ENCODE data around the gene HSPB2.

HSPB2 gene

DNA sequence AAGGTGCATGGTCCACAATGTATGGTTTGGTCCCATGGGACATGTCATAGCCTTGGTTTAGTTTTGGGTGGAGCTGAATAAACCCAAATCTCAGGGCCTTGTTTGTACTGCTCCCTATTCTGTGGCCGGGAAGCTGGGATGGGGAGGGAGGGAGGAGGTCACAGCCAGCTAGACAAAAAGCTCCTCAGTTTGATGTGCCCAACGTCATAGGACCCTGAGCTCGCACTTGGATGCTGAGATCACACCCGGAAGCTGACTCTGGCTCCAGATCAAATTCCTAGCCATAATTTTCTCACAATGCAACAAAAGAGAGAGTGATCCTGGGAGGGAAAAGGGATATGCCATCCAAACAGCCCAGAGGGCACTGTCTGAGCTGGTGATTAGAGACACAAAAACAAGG, 1.5 kb downstream of the HSPB2 start:
- H3K4me3 ChIP-seq (replicated peaks; ENCODE audit: low read depth, low read length) = no peak overlapping the region
- peak; percentile 88 for DNase-seq (ENCODE audit: low read depth)
- TF ChIP-seq, protein P1, sequence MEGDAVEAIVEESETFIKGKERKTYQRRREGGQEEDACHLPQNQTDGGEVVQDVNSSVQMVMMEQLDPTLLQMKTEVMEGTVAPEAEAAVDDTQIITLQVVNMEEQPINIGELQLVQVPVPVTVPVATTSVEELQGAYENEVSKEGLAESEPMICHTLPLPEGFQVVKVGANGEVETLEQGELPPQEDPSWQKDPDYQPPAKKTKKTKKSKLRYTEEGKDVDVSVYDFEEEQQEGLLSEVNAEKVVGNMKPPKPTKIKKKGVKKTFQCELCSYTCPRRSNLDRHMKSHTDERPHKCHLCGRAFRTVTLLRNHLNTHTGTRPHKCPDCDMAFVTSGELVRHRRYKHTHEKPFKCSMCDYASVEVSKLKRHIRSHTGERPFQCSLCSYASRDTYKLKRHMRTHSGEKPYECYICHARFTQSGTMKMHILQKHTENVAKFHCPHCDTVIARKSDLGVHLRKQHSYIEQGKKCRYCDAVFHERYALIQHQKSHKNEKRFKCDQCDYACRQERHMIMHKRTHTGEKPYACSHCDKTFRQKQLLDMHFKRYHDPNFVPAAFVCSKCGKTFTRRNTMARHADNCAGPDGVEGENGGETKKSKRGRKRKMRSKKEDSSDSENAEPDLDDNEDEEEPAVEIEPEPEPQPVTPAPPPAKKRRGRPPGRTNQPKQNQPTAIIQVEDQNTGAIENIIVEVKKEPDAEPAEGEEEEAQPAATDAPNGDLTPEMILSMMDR (IDR thresholded peaks at IDR 0.05; ENCODE audit: low read length, missing control alignments) = no peak

GRCh38 chr11:111916768-111917167, 4.2 kb downstream of the HSPB2 start:
- TF ChIP-seq, protein P1 (IDR thresholded peaks at IDR 0.05; ENCODE audit: low read length, missing control alignments) = no peak
- H3K4me3 ChIP-seq (replicated peaks; ENCODE audit: low read depth, low read length) = no peak overlapping the region
- DNase-seq (ENCODE audit: low read depth) = no peak

DNA sequence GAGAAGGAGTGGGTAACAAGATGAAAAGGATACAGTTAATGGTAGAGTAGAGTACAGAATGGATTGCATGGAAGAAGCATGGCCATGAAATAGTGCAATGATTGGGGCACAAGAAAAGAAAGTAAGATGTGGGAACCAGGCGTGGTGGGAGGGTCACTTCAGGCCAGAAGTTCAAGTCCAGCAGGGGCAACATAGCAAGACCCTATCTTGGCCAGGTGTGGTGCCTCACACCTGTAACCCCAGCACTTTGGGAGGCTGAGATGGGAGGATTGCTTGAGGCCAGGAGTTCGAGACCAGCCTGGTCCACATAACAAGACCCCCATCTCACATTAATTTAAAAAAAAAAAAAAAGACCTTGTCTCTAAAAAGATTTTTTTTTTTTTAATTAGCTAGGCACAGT, 4.8 kb downstream of the HSPB2 start:
- DNase-seq (ENCODE audit: low read depth) = no peak
- no peak overlapping the region for H3K4me3 ChIP-seq (replicated peaks; ENCODE audit: low read depth, low read length)
- TF ChIP-seq, protein P1 (IDR thresholded peaks at IDR 0.05; ENCODE audit: low read length, missing control alignments) = no peak

DNA sequence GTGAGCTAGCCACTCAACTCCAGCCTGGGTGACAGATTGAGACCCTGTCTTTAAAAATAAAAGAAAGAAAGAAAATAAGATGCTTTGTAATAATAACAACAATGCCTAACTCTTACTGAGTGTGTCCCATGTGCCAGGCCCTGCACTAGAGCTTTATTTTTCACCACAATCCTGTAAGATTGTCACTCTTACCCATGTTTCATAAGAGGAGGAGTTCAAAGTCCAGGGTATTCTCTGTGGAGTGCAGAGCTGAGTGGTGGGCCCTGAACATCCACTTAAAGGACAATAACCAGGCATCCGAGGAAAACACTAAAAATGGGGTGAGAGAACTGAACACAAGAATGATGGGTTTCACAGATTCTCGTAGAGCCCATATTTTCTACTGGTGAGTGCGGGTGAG, 5.3 kb downstream of the HSPB2 start:
- DNase-seq (ENCODE audit: low read depth) = no peak
- TF ChIP-seq, protein P1 (IDR thresholded peaks at IDR 0.05; ENCODE audit: low read length, missing control alignments) = no peak

GRCh38 chr11:111918390-111919256, 6.1 kb downstream of the HSPB2 start, which contains the start of gene C11orf52:
Gene C11orf52 (plus strand): TSS chr11:111918913. CDS start chr11:111918973, 60 bp downstream.
- TF ChIP-seq, protein P1 (IDR thresholded peaks at IDR 0.05; ENCODE audit: low read length, missing control alignments) = no peak
- peak; percentile 34 for DNase-seq (ENCODE audit: low read depth)
- no peak within 1 kb of the TSS for H3K4me3 ChIP-seq (replicated peaks; ENCODE audit: low read depth, low read length)

More for the DNA sequence above, 5.3 kb downstream of the HSPB2 start:
- H3K4me3 ChIP-seq (replicated peaks; ENCODE audit: low read depth, low read length) = no peak overlapping the region

GRCh38 chr11:111920908-111921307, 8.4 kb downstream of the HSPB2 start:
- no peak for DNase-seq (ENCODE audit: low read depth)
- no peak overlapping the region for H3K4me3 ChIP-seq (replicated peaks; ENCODE audit: low read depth, low read length)

More at GRCh38 chr11:111920908-111921307, 8.4 kb downstream of the HSPB2 start:
- TF ChIP-seq, protein P1 (IDR thresholded peaks at IDR 0.05; ENCODE audit: low read length, missing control alignments) = no peak

Measured in fibroblast of pulmonary artery (primary cell).